MCF 10A (cell line): ENCODE data around the gene GSC. TPM values are rescaled to one million over a fixed set of nuclear protein-coding genes. Genes with fewer than 3 reads are reported as not detected.

Source experiments
- BruUV-seq: library from RNA; stranded (reverse); fragments of 400-500 nt; replicated peaks from 2 replicates; lab custom pipeline; 2021; lab: Mats Ljungman, UMichigan
- CTCF ChIA-PET: fragments of 300-600 bp; sonication (Branson Sonifier 250); formaldehyde crosslinking; extraction: SDS; loops from one replicate; lab custom pipeline; 2021; ENCODE audit warnings: antibody characterized with exemption, inconsistent platforms; lab: Yijun Ruan, JAX
- POLR2A ChIA-PET: fragments of 300-600, 350-650 bp; sonication (Branson Sonifier 250); formaldehyde crosslinking; extraction: SDS; loops from one replicate; lab custom pipeline; 2020; ENCODE audit warnings: antibody characterized with exemption, inconsistent platforms; lab: Yijun Ruan, JAX
- DNase-seq: peaks from one replicate; pipeline ENCODE4 v3.0.0-alpha.2; 2018; ENCODE audit not compliant: unreplicated experiment
- H3K27ac Mint-ChIP-seq: one replicate; pipeline ENCODE4 v1.8.0; 2022; ENCODE audit warnings: mild to moderate bottlenecking, low read depth, mixed read lengths; ENCODE audit not compliant: unreplicated experiment
- H3K27me3 Mint-ChIP-seq: one replicate; pipeline ENCODE4 v1.8.0; 2022; ENCODE audit warnings: mixed read lengths; ENCODE audit not compliant: insufficient read depth, unreplicated experiment
- H3K36me3 Mint-ChIP-seq: one replicate; pipeline ENCODE4 v1.8.0; 2022; ENCODE audit warnings: mild to moderate bottlenecking, moderate library complexity, mixed read lengths; ENCODE audit not compliant: insufficient read depth, unreplicated experiment
- H3K4me1 Mint-ChIP-seq: one replicate; pipeline ENCODE4 v1.8.0; 2022; ENCODE audit warnings: mixed read lengths; ENCODE audit not compliant: insufficient read depth, unreplicated experiment
- H3K4me3 Mint-ChIP-seq: one replicate; pipeline ENCODE4 v1.8.0; 2022; ENCODE audit warnings: mild to moderate bottlenecking, moderate library complexity, mixed read lengths; ENCODE audit not compliant: unreplicated experiment
- H3K9me3 Mint-ChIP-seq: one replicate; pipeline ENCODE4 v1.8.0; 2022; ENCODE audit warnings: mixed read lengths; ENCODE audit not compliant: unreplicated experiment
- CTCF ChIP-seq: fragments of 200-600 bp; IDR thresholded peaks from one replicate; pipeline ENCODE4 v1.8.0; 2022; ENCODE audit warnings: antibody characterized with exemption, mild to moderate bottlenecking; ENCODE audit not compliant: unreplicated experiment
- intact Hi-C: fragments of 100-400 bp; cut with micrococcal nuclease; formaldehyde crosslinking; loops from 2 replicates; pipeline ENCODE4 v1.14.1; 2022
- total RNA-seq: library from RNA; stranded (reverse); gene quantifications from 2 replicates; pipeline ENCODE4 v1.2.3, GENCODE V29; 2022

GSC gene
- total RNA-seq, 1 experiment from 2014 or later = not detected

DNA sequence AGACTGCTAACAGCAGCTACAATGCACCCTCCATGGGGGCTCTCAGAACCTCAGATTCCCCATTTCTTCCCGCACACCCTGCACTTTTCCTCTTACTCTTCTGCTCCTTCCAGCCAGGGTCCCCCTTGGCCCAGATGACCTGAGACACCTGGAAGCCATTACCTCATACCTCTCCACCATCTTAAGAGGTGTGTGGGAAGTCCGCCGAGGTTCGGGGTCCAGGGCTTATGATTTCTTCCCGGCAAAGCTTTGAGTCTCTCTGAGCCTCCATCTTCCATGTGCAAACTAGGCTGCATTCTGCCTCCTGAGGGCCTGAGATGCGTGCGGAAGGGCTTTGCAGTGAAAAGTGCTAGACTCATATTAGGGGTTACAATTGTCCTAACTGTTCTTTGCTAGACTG is 5.3 kb downstream of the GSC start:
- Mint-ChIP-seq H3K9me3 (no peaks in the 10 kb centered on the region), H3K27me3 (peaks cover 37% of the 10 kb centered on the region), H3K36me3 (no peaks in the 10 kb centered on the region), H3K27ac (no peak overlapping the region), H3K4me1 (no peaks in the 10 kb centered on the region), H3K4me3 (no peak overlapping the region)
- intact Hi-C loops = no loop called here
- ChIA-PET CTCF (interaction anchor here (0.6 to 2.8 kb wide), 2 partner anchors 16 to 376 kb away, joined by 5 to 14 read pairs; no protein-coding TSS in a partner anchor), POLR2A (interaction anchor here (0.6 kb wide), 1 partner anchor 30 kb away, joined by 6 read pairs; no protein-coding TSS in a partner anchor)
- BruUV-seq = no TSS peak
- no peak for TF ChIP-seq CTCF
- no peak for DNase-seq

GRCh38 chr14:94762431-94762830 is 7.5 kb downstream of the GSC start:
- POLR2A ChIA-PET = interaction anchor here (0.5 kb wide), 1 partner anchor 743 kb away, joined by 3 read pairs; no protein-coding TSS in a partner anchor
- CTCF ChIA-PET = interaction anchor here (2.8 kb wide), 1 partner anchor 14 kb away, joined by 14 read pairs; no protein-coding TSS in a partner anchor
- TF ChIP-seq CTCF = no peak
- Mint-ChIP-seq H3K4me1 (no peaks in the 10 kb centered on the region), H3K36me3 (no peaks in the 10 kb centered on the region), H3K27ac (no peak overlapping the region), H3K27me3 (peaks cover 26% of the 10 kb centered on the region), H3K9me3 (no peaks in the 10 kb centered on the region), H3K4me3 (no peak overlapping the region)
- no TSS peak for BruUV-seq
- DNase-seq = no peak
- intact Hi-C loops = no loop called here

DNA sequence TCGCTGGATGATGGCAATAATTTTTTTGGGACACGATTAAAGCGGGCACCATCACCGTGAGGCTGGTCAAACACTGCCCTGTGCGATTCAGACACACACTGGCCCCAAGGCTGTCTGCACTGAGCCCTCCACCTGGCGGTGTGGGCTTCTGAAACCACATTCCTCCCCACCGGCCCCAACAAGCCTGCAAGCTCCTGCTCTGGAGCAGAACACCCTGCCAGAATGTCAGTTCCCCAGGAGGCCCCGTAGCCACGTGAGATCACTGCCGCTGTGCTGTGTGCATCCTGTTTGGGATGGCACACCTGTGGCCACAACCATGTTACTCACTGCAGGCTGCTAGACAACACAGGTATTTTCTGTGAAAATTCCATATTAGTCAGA is 7.9 kb downstream of the GSC start:
- intact Hi-C loops = no loop called here
- H3K4me1 Mint-ChIP-seq = no peaks in the 10 kb centered on the region

More for the DNA sequence above, 7.9 kb downstream of the GSC start:
- no peak overlapping the region for H3K27ac Mint-ChIP-seq
- H3K4me3 Mint-ChIP-seq = no peak overlapping the region
- H3K36me3 Mint-ChIP-seq = no peaks in the 10 kb centered on the region
- ChIA-PET POLR2A (no interaction called here), CTCF (no interaction called here)
- no peaks in the 10 kb centered on the region for H3K9me3 Mint-ChIP-seq
- BruUV-seq = no TSS peak
- TF ChIP-seq CTCF = no peak
- DNase-seq = no peak
- H3K27me3 Mint-ChIP-seq = peaks cover 26% of the 10 kb centered on the region
